ENCODE results near the gene CNR2. TPM values are rescaled to one million over a fixed set of nuclear protein-coding genes. Genes with fewer than 3 reads are reported as not detected.
A peak's percentile ranks its signal among the peaks of the same experiment; 100 is the strongest.

CNR2 gene
- total RNA-seq, 1 donor, result not detected

DNA sequence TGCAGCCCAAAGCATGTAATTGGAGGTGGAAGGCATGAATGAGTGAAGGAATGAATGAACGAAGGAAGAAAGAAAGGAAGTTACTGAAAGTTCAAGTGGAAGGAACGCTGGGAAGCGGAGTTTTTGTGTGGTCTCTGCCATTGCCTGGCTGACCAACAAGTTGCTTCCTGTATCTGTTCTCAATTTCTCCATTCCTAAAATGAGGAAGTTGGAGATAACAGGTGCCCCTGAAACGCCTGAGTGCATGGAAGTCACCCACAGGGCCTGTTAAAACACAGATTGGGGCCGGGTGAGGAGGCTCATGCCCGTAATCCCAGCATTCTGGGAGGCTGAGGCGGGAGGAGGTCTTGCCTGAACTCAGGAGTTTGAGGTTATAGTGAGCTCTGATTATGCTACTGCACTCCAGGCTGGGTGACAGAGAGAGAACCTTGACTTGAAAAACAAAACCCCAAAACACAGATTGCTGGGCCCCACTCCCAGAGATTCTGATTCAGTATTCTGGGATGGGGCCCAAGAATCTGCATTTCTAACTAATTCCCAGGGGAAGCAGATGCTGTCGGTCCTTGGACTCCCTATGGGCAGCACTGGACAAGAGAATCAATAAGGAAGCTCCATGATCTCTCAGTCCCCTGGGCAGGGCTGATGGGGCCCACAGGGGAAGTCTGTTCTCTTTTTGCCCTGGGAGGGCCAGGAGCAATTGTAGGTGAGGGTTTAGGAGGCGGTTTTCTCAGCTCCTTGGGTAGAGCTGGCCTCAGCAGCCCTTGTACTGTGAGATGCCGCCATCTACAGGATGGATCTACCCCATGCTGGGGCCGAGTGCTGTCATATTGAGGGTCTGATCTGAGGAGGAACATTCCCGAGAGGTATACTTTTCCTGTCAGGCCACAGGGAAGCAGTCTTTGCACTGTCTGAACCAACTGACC, 3.3 kb upstream of the CNR2 start:
- H3K4me3 ChIP-seq (ENCODE audit: low read depth, low read length), result no peak overlapping the region
- DNase-seq (ENCODE audit: low read depth), result peak; percentile 63
- TF ChIP-seq, protein P1, sequence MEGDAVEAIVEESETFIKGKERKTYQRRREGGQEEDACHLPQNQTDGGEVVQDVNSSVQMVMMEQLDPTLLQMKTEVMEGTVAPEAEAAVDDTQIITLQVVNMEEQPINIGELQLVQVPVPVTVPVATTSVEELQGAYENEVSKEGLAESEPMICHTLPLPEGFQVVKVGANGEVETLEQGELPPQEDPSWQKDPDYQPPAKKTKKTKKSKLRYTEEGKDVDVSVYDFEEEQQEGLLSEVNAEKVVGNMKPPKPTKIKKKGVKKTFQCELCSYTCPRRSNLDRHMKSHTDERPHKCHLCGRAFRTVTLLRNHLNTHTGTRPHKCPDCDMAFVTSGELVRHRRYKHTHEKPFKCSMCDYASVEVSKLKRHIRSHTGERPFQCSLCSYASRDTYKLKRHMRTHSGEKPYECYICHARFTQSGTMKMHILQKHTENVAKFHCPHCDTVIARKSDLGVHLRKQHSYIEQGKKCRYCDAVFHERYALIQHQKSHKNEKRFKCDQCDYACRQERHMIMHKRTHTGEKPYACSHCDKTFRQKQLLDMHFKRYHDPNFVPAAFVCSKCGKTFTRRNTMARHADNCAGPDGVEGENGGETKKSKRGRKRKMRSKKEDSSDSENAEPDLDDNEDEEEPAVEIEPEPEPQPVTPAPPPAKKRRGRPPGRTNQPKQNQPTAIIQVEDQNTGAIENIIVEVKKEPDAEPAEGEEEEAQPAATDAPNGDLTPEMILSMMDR (IDR thresholded peaks at IDR 0.05; ENCODE audit: insufficient read depth, low read depth, low read length), result peak; percentile 76

GRCh38 chr1:23915466-23915865, 2.3 kb upstream of the CNR2 start:
- TF ChIP-seq, protein P1 (IDR thresholded peaks at IDR 0.05; ENCODE audit: insufficient read depth, low read depth, low read length), result no peak
- no peak overlapping the region for H3K4me3 ChIP-seq (ENCODE audit: low read depth, low read length)
- DNase-seq (ENCODE audit: low read depth), result no peak

DNA sequence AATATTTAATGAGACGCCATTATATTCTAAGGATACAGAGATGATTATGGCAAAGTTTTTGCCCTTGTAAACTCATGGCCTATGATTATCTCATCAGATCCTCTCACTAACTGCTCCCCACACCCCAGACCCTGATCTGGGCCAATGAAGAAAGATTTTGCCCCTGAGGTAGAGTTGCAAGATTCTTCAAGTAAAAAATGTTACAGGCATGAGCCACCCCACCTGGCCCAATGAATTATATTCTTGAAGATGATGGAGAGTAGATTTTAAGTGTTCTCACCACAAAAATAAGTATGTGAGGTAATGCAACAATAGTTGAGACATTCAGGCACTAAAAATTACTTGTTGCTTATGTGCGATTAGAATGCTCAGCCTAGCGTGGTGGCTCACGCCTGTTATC, 1.8 kb upstream of the CNR2 start:
- TF ChIP-seq, protein P1 (IDR thresholded peaks at IDR 0.05; ENCODE audit: insufficient read depth, low read depth, low read length), result no peak
- DNase-seq (ENCODE audit: low read depth), result no peak
- no peak overlapping the region for H3K4me3 ChIP-seq (ENCODE audit: low read depth, low read length)

- no peak overlapping the region for H3K4me3 ChIP-seq (ENCODE audit: low read depth, low read length)
- no peak for DNase-seq (ENCODE audit: low read depth)
- TF ChIP-seq, protein P1 (IDR thresholded peaks at IDR 0.05; ENCODE audit: insufficient read depth, low read depth, low read length), result no peak
Observed at GRCh38 chr1:23911921-23912320, 1.2 kb downstream of the CNR2 start.

GRCh38 chr1:23910553-23911246, 2.5 kb downstream of the CNR2 start:
- TF ChIP-seq, protein P1 (IDR thresholded peaks at IDR 0.05; ENCODE audit: insufficient read depth, low read depth, low read length), result no peak
- no peak overlapping the region for H3K4me3 ChIP-seq (ENCODE audit: low read depth, low read length)
- DNase-seq (ENCODE audit: low read depth), result no peak

GRCh38 chr1:23910144-23910543, 3.0 kb downstream of the CNR2 start:
- no peak for DNase-seq (ENCODE audit: low read depth)
- TF ChIP-seq, protein P1 (IDR thresholded peaks at IDR 0.05; ENCODE audit: insufficient read depth, low read depth, low read length), result no peak
- no peak overlapping the region for H3K4me3 ChIP-seq (ENCODE audit: low read depth, low read length)

All from fibroblast of villous mesenchyme (primary cell).